ENCODE data around the gene TEX35.
"Not testable (repeated sequence)": the region's sequence is repeated elsewhere in the genome, so short reads cannot be mapped to it uniquely, and the experiment has no call there.

TEX35 gene

DNA sequence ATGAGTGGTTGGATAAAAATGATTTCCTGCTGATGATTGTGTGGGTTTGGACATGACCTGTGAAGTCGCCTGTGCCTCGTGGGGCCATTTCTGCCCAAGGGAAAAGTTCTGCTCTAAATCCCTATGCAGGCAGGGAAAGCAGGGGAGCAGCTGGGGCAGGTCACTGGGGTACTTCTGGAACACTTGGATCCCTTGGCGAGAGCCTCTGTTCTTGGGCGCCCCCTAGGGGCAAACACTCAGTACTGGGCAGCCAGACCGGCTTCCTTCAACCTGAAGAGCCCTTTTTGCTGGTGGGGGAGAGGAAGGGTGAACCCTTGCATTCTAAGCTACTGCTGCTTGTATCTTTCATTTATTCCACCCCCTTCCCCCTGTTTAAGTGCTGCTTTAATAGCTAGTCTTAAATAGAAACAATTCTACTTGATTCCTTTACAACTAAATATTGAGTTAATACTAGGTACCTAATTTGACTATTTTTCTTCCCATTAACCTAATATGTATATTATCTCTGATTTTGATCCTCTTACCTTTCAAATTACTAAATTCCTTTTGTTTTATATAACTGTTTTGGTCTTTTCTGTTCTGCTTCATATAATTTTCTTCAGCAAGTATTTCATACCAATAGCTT, 11.1 kb upstream of the TEX35 start:
- TF ChIP-seq, protein P1, sequence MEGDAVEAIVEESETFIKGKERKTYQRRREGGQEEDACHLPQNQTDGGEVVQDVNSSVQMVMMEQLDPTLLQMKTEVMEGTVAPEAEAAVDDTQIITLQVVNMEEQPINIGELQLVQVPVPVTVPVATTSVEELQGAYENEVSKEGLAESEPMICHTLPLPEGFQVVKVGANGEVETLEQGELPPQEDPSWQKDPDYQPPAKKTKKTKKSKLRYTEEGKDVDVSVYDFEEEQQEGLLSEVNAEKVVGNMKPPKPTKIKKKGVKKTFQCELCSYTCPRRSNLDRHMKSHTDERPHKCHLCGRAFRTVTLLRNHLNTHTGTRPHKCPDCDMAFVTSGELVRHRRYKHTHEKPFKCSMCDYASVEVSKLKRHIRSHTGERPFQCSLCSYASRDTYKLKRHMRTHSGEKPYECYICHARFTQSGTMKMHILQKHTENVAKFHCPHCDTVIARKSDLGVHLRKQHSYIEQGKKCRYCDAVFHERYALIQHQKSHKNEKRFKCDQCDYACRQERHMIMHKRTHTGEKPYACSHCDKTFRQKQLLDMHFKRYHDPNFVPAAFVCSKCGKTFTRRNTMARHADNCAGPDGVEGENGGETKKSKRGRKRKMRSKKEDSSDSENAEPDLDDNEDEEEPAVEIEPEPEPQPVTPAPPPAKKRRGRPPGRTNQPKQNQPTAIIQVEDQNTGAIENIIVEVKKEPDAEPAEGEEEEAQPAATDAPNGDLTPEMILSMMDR (IDR thresholded peaks at IDR 0.05; ENCODE audit: low read depth, low read length): peak; percentile 93
- Histone ChIP-seq H3K4me3 (ENCODE audit: low read depth, low read length) (no peak overlapping the region), H3K27me3 (no peaks in the 10 kb centered on the region), H3K36me3 (no peaks in the 10 kb centered on the region), H3K4me1 (no peaks in the 10 kb centered on the region), H3K9me3 (no peaks in the 10 kb centered on the region)
- DNase-seq: peak; percentile 80

DNA sequence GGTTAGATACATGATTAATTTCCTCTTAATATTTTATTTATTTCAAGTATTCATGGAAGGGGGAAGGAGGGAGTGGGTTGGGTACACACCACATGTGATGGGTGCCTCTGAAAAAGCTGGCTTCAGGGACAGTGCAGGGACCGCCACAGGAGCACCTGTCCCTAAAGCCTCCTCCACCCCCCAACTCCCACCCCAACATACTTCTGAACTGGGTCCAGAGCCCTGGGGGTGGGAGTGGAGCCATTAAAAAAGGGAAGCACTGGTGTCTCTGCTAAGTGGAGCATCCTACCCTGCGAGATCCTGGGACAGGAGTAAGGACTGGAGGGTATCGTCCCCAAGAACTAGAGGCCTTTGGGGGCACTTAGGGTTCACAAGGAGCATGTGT, 10.6 kb upstream of the TEX35 start:
- no peak overlapping the region for H3K4me3 ChIP-seq (ENCODE audit: low read depth, low read length)
- TF ChIP-seq, protein P1 (IDR thresholded peaks at IDR 0.05; ENCODE audit: low read depth, low read length): no peak

DNA sequence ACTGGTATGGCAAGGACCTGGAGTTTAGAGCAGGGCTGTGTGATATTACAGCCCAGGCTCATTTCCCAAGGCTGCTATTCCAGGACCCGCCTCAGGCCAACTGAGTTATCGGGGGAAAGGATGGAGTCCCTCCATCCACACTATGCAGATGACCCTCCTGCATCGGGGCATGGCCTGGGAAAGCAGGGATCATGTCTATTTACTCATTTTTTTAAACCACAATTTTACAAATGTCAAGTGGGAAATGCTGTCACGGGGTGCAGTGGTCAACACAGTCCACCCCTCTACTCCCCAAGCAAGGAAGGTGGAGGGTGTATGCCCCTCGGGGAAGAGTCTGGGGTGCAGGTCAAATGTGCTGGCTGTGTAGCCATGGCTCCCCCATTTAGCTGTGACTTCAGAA, 10.1 kb upstream of the TEX35 start:
- H3K9me3 ChIP-seq: no peaks in the 10 kb centered on the region
- H3K4me1 ChIP-seq: no peaks in the 10 kb centered on the region
- H3K27me3 ChIP-seq: no peaks in the 10 kb centered on the region

More for the DNA sequence above, 10.6 kb upstream of the TEX35 start:
- DNase-seq: no peak
- Histone ChIP-seq H3K27me3 (no peaks in the 10 kb centered on the region), H3K36me3 (no peaks in the 10 kb centered on the region), H3K4me1 (no peaks in the 10 kb centered on the region), H3K9me3 (no peaks in the 10 kb centered on the region)

DNA sequence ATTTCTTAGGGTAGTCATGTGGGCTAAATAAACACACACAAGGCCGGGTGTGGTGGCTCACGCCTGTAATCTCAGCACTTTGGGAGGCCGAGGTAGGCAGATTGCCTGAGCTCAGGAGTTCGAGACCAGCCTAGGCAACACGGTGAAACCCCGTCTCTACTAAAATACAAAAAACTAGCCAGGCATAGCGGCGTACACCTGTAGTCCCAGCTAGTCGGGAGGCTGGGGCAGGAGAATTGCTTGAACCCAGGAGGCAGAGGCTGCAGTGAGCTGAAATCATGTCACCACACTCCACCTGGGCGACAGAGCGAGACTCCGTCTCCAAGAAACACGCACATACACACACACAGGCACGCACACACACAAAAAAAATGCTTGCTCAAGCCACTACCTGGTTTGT, 9.6 kb upstream of the TEX35 start:
- not testable (repeated sequence) for H3K9me3 ChIP-seq; DNase-seq; H3K36me3 ChIP-seq; H3K4me1 ChIP-seq; H3K4me3 ChIP-seq (ENCODE audit: low read depth, low read length); H3K27me3 ChIP-seq

More for the DNA sequence above, 10.1 kb upstream of the TEX35 start:
- no peak overlapping the region for H3K4me3 ChIP-seq (ENCODE audit: low read depth, low read length)
- H3K36me3 ChIP-seq: no peaks in the 10 kb centered on the region
- DNase-seq: no peak
- TF ChIP-seq, protein P1 (IDR thresholded peaks at IDR 0.05; ENCODE audit: low read depth, low read length): no peak

DNA sequence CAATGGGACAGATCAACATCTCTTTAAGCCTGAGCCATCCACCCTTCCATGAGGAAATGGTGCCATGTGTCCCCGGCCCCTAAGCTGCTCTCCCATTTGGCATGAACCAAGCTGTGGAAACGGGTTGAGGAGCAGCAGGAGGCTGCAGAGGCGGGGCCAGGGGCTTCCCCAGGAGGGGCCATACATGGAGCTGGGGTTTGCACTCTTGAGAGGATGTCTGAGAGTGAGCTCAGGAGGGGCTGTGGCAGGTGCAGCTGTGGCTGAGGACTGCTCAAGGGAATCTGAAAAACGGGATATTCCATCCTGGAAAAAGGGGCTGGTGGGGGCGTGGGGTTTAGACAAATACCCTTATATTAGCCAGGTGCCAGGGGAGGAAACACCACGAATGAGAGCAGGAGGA, 9.1 kb upstream of the TEX35 start:
- H3K4me1 ChIP-seq: no peaks in the 10 kb centered on the region
- H3K36me3 ChIP-seq: no peaks in the 10 kb centered on the region
- H3K27me3 ChIP-seq: no peaks in the 10 kb centered on the region
- no peak for DNase-seq
- no peaks in the 10 kb centered on the region for H3K9me3 ChIP-seq
- TF ChIP-seq, protein P1 (IDR thresholded peaks at IDR 0.05; ENCODE audit: low read depth, low read length): no peak
- H3K4me3 ChIP-seq (ENCODE audit: low read depth, low read length): no peak overlapping the region

DNA sequence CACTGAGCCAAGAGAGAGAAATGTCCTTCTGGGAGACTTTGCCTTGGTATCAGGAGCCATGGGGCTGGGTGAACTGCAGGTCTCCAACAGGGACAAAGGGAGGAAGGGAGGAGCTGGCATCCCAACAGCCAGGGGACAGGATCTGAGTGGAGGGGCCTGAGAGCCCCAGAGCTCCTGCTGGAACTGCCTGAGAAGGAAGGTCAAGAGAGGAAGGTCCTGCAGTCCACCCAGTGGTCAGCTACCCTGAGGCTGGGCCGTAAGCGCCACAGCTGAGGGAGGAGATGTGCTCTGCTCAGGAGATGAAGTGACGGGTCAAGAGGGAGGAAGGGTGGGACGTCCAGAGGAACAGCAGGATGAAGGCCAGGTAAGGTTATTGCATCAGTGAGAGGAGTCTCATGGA, 8.6 kb upstream of the TEX35 start:
- H3K9me3 ChIP-seq: no peaks in the 10 kb centered on the region
- no peaks in the 10 kb centered on the region for H3K4me1 ChIP-seq
- H3K4me3 ChIP-seq (ENCODE audit: low read depth, low read length): no peak overlapping the region
- H3K27me3 ChIP-seq: no peaks in the 10 kb centered on the region
- DNase-seq: no peak
- no peaks in the 10 kb centered on the region for H3K36me3 ChIP-seq
- TF ChIP-seq, protein P1 (IDR thresholded peaks at IDR 0.05; ENCODE audit: low read depth, low read length): no peak

DNA sequence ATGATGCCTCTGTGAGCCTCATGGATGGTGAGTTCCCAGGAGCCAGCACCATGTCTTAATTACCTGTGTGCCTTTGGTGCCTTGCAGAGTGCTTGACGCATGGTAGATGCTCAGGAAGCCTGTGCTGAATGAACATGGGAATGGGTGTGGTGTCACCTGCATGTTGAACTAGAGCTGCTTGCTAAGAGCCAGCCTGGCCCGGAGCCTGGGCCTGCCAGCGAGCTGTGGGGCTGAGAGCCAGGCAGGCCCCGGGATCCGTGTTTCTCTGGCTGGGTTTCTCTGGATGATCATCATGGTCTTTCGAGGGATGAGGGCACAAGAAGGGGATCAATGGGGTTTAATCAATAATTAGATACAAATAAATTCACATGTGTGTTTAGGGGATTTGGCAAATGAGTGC, 6.7 kb upstream of the TEX35 start:
- H3K36me3 ChIP-seq: no peaks in the 10 kb centered on the region
- no peak for DNase-seq

More for the DNA sequence above, 6.7 kb upstream of the TEX35 start:
- Histone ChIP-seq H3K27me3 (no peaks in the 10 kb centered on the region), H3K4me1 (no peaks in the 10 kb centered on the region), H3K4me3 (ENCODE audit: low read depth, low read length) (no peak overlapping the region), H3K9me3 (no peaks in the 10 kb centered on the region)
- TF ChIP-seq, protein P1 (IDR thresholded peaks at IDR 0.05; ENCODE audit: low read depth, low read length): no peak

Data from BE2C (cell line).